ENCODE results near the gene SLC2A4RG. TPM values are rescaled to one million over a fixed set of nuclear protein-coding genes. Genes with fewer than 3 reads are reported as not detected.

Gene SLC2A4RG
- total and polyA plus RNA-seq, 2 of the 13 experiments (the other 11 are each of a cell fraction or from before 2014, with no cell fraction given), result 91.4 to 95.9 TPM

GRCh38 chr20:63706852-63707557 lies 32.6 kb upstream of the SLC2A4RG start (continued):
- TF ChIP-seq ZNF430 (CRISPR knock-in tag; IDR thresholded peaks at IDR 0.05) (no peak; the same call in 1 of the 2 replicates), HOXD1 (CRISPR knock-in tag; IDR thresholded peaks at IDR 0.05) (no peak; the same call in none of the 2 replicates), IKZF4 (CRISPR knock-in tag; IDR thresholded peaks at IDR 0.05; ENCODE audit: borderline replicate concordance, low read depth, not compliant biosample characterization) (no peak), SPEN (CRISPR knock-in tag; IDR thresholded peaks at IDR 0.05; ENCODE audit: low read depth) (no peak), IRF2 (CRISPR knock-in tag; IDR thresholded peaks at IDR 0.05) (peak; percentile 85), MIER2 (CRISPR knock-in tag; IDR thresholded peaks at IDR 0.05) (peak; percentile 49; the same call in 1 of the 2 replicates), SAFB2 (CRISPR knock-in tag; IDR thresholded peaks at IDR 0.05; ENCODE audit: borderline replicate concordance, low read depth) (peak; percentile 79; the same call in 1 of the 2 replicates), ZNF484 (CRISPR knock-in tag; IDR thresholded peaks at IDR 0.05; ENCODE audit: borderline replicate concordance, low read depth) (peak; percentile 51; the same call in 1 of the 2 replicates), SMAD1 (CRISPR knock-in tag; IDR thresholded peaks at IDR 0.05; ENCODE audit: borderline replicate concordance, low read depth) (no peak), ZNF816 (CRISPR knock-in tag; IDR thresholded peaks at IDR 0.05; ENCODE audit: borderline replicate concordance) (no peak), ZNF572 (CRISPR knock-in tag; IDR thresholded peaks at IDR 0.05) (no peak), CENPX (CRISPR knock-in tag; IDR thresholded peaks at IDR 0.05) (no peak), ZNF138 (CRISPR knock-in tag; IDR thresholded peaks at IDR 0.05; ENCODE audit: low read depth) (no peak), CHD2 (IDR thresholded peaks at IDR 0.05; ENCODE audit: low read depth, low read length) (0 out of 2 replicates have a peak, but pooled peaks have one; percentile 24), NPAS2 (CRISPR knock-in tag; IDR thresholded peaks at IDR 0.05; ENCODE audit: borderline replicate concordance) (no peak; the same call in 1 of the 2 replicates), FOXA3 (CRISPR knock-in tag; IDR thresholded peaks at IDR 0.05) (peak; percentile 46; the same call in 1 of the 2 replicates), ZNF333 (CRISPR knock-in tag; IDR thresholded peaks at IDR 0.05; ENCODE audit: borderline replicate concordance) (peak; percentile 86; the same call in 1 of the 2 replicates), CEBPG (CRISPR knock-in tag; IDR thresholded peaks at IDR 0.05) (peak; percentile 11; the same call in 1 of the 2 replicates), ZNF460 (CRISPR knock-in tag; IDR thresholded peaks at IDR 0.05; ENCODE audit: borderline replicate concordance) (peak; percentile 9), TFAP4 (IDR thresholded peaks at IDR 0.05; ENCODE audit: borderline replicate concordance, low read depth) (peak; percentile 76; the same call in 1 of the 2 replicates), GTF3A (CRISPR knock-in tag; conservative IDR thresholded peaks at IDR 0.05) (0 out of 2 replicates have a peak, but pooled peaks have one; percentile 48), FOXA1 (IDR thresholded peaks at IDR 0.05) (no peak), FOXA1 (CRISPR knock-in tag; IDR thresholded peaks at IDR 0.05) (peak; percentile 60), ZNF776 (CRISPR knock-in tag; IDR thresholded peaks at IDR 0.05) (0 out of 2 replicates have a peak, but pooled peaks have one; percentile 34), TBL1XR1 (IDR thresholded peaks at IDR 0.05; ENCODE audit: borderline replicate concordance, low read length, partially characterized antibody) (no peak), TERF1 (CRISPR knock-in tag; IDR thresholded peaks at IDR 0.05) (no peak; the same call in 1 of the 2 replicates), ZBTB7B (CRISPR knock-in tag; IDR thresholded peaks at IDR 0.05) (no peak), RXRA (CRISPR knock-in tag; IDR thresholded peaks at IDR 0.05) (peak; percentile 87; the same call in 1 of the 2 replicates), THAP11 (CRISPR knock-in tag; IDR thresholded peaks at IDR 0.05) (peak; percentile 76)
- TF ChIP-seq, protein P1, sequence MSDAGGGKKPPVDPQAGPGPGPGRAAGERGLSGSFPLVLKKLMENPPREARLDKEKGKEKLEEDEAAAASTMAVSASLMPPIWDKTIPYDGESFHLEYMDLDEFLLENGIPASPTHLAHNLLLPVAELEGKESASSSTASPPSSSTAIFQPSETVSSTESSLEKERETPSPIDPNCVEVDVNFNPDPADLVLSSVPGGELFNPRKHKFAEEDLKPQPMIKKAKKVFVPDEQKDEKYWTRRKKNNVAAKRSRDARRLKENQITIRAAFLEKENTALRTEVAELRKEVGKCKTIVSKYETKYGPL (CRISPR knock-in tag; IDR thresholded peaks at IDR 0.05), result no peak

All from HepG2 (cell line).